ENCODE results near the gene AQP12B.

Gene AQP12B

GRCh38 chr2:240723851-240724250, 41.2 kb upstream of the AQP12B start:
- Histone ChIP-seq H3K27me3 (ENCODE audit: control insufficient read depth, insufficient read depth, low read length) (no peaks in the 10 kb centered on the region), H3K9ac (ENCODE audit: low read depth, low read length) (no peak overlapping the region), H3K4me1 (ENCODE audit: control insufficient read depth, insufficient read depth, low read length) (no peaks in the 10 kb centered on the region), H3K9me3 (ENCODE audit: control insufficient read depth, insufficient read depth, low read length) (no peaks in the 10 kb centered on the region), H3K36me3 (ENCODE audit: control insufficient read depth, insufficient read depth, low read length) (peaks cover 82% of the 10 kb centered on the region), H3K4me3 (ENCODE audit: low read depth, low read length) (no peak overlapping the region)

GRCh38 chr2:240722796-240723735, 40.4 kb upstream of the AQP12B start:
- Histone ChIP-seq H3K9ac (ENCODE audit: low read depth, low read length) (no peak overlapping the region), H3K36me3 (ENCODE audit: control insufficient read depth, insufficient read depth, low read length) (peaks cover 89% of the 10 kb centered on the region), H3K4me1 (ENCODE audit: control insufficient read depth, insufficient read depth, low read length) (no peaks in the 10 kb centered on the region), H3K27me3 (ENCODE audit: control insufficient read depth, insufficient read depth, low read length) (no peaks in the 10 kb centered on the region), H3K4me3 (ENCODE audit: low read depth, low read length) (no peak overlapping the region), H3K9me3 (ENCODE audit: control insufficient read depth, insufficient read depth, low read length) (no peaks in the 10 kb centered on the region)

DNA sequence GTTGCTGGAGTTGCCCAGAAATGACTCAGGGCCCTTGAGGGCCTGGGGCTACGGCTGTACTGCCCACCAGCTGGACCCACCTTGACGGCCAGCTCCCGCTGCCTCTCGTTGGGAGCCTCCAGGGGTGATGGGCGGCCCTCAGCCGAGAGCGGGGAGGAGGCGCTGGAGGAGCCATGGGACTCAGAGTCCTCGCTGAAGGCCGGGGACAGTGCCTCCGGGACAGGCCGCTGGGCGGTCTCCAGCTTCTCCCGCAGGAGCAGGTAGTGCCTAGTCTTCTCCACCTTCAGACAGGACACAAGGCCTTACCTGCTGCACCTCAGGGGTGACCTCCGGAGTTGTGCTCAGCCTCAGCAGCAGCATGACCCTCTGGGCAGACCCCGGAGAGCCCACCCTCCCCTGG, 39.7 kb upstream of the AQP12B start:
- Histone ChIP-seq H3K4me3 (ENCODE audit: low read depth, low read length) (no peak overlapping the region), H3K36me3 (ENCODE audit: control insufficient read depth, insufficient read depth, low read length) (peaks cover 91% of the 10 kb centered on the region), H3K27me3 (ENCODE audit: control insufficient read depth, insufficient read depth, low read length) (no peaks in the 10 kb centered on the region), H3K9ac (ENCODE audit: low read depth, low read length) (no peak overlapping the region), H3K4me1 (ENCODE audit: control insufficient read depth, insufficient read depth, low read length) (no peaks in the 10 kb centered on the region), H3K9me3 (ENCODE audit: control insufficient read depth, insufficient read depth, low read length) (no peaks in the 10 kb centered on the region)

GRCh38 chr2:240721596-240722180, 39.0 kb upstream of the AQP12B start:
- Histone ChIP-seq H3K9ac (ENCODE audit: low read depth, low read length) (no peak overlapping the region), H3K36me3 (ENCODE audit: control insufficient read depth, insufficient read depth, low read length) (peaks cover 91% of the 10 kb centered on the region)

GRCh38 chr2:240720686-240721595, 38.3 kb upstream of the AQP12B start:
- Histone ChIP-seq H3K27me3 (ENCODE audit: control insufficient read depth, insufficient read depth, low read length) (no peaks in the 10 kb centered on the region), H3K9me3 (ENCODE audit: control insufficient read depth, insufficient read depth, low read length) (no peaks in the 10 kb centered on the region), H3K4me3 (ENCODE audit: low read depth, low read length) (no peak overlapping the region), H3K9ac (ENCODE audit: low read depth, low read length) (no peak overlapping the region), H3K4me1 (ENCODE audit: control insufficient read depth, insufficient read depth, low read length) (no peaks in the 10 kb centered on the region), H3K36me3 (ENCODE audit: control insufficient read depth, insufficient read depth, low read length) (peaks cover 92% of the 10 kb centered on the region)

More at GRCh38 chr2:240721596-240722180, 39.0 kb upstream of the AQP12B start:
- no peaks in the 10 kb centered on the region for H3K9me3 ChIP-seq (ENCODE audit: control insufficient read depth, insufficient read depth, low read length)
- no peak overlapping the region for H3K4me3 ChIP-seq (ENCODE audit: low read depth, low read length)
- H3K27me3 ChIP-seq (ENCODE audit: control insufficient read depth, insufficient read depth, low read length), result no peaks in the 10 kb centered on the region
- H3K4me1 ChIP-seq (ENCODE audit: control insufficient read depth, insufficient read depth, low read length), result no peaks in the 10 kb centered on the region

DNA sequence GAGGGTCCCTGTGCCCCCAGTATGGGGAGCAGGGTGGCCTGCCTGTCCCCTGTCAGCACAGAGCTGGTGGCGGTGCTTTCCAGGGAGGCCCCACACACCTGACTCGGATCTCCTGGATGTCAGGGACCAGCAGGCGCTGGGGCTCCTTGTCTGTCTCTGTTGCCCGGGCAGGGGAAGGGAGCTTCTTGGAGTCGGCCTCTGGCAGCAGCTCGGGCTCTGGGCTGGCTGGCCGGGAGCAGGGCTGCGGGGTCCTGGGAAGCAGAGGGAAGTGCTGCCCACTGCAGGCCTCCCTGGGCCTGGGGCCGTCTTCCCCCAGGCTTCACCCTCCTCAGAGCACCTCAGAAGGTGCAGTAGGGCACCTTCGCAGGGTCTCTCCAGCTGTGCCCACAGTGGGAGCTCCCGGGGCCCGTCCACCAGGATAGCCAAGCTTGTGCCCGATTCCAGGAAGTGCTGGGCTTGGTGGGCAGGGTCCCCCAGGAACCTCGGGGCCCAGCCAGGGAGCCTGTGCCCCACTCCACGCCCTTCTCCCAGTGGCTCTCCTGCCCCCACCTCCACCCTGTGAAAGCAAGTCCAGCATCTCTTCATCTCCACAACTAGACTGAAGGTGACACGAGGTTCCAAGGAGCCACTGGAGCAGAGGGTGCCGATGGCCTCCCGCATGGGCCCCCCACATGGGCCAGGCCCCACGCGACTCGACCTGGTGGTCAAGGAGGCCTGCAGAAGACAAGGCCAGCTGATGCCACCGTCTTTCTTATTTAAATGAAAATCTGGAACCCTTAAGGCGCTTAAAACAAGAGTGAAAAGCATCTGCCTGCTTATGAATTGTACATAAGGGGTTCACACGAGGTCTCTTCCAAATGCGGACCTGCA, 37.2 kb upstream of the AQP12B start:
- peaks cover 86% of the 10 kb centered on the region for H3K36me3 ChIP-seq (ENCODE audit: control insufficient read depth, insufficient read depth, low read length)
- H3K27me3 ChIP-seq (ENCODE audit: control insufficient read depth, insufficient read depth, low read length), result no peaks in the 10 kb centered on the region
- H3K4me3 ChIP-seq (ENCODE audit: low read depth, low read length), result no peak overlapping the region
- no peaks in the 10 kb centered on the region for H3K4me1 ChIP-seq (ENCODE audit: control insufficient read depth, insufficient read depth, low read length)
- no peak overlapping the region for H3K9ac ChIP-seq (ENCODE audit: low read depth, low read length)
- H3K9me3 ChIP-seq (ENCODE audit: control insufficient read depth, insufficient read depth, low read length), result no peaks in the 10 kb centered on the region

DNA sequence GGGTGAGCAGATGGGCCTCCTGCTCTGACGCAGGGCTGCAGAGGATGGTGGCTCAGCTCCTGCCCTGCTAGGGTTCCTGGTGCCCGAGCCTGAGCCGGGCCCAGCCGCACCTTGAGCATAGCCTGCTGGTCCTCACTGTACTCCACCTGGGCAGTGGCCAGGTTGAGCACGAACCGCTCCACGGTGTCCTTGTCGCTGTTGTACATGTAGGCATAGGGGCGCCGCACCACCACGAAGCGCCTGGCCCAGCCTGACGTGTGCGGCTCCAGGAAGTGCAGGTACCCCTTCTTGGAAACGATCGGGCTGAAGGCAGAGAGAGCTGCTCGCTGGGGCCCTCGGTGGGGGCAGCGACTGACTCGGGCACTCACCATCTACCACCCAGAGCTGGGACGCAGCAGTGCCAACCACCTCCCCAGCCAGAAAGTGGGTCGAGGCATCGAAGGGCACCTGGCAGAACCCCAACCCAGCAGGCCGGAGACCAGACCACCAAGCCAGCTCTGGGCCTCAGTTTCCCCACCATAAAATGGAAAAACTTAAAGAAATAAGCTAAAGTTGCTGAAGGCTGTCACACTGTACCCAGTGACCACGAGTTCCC, 36.3 kb upstream of the AQP12B start:
- Histone ChIP-seq H3K4me3 (ENCODE audit: low read depth, low read length) (no peak overlapping the region), H3K36me3 (ENCODE audit: control insufficient read depth, insufficient read depth, low read length) (peaks cover 78% of the 10 kb centered on the region), H3K9ac (ENCODE audit: low read depth, low read length) (no peak overlapping the region), H3K4me1 (ENCODE audit: control insufficient read depth, insufficient read depth, low read length) (no peaks in the 10 kb centered on the region), H3K27me3 (ENCODE audit: control insufficient read depth, insufficient read depth, low read length) (no peaks in the 10 kb centered on the region), H3K9me3 (ENCODE audit: control insufficient read depth, insufficient read depth, low read length) (no peaks in the 10 kb centered on the region)

DNA sequence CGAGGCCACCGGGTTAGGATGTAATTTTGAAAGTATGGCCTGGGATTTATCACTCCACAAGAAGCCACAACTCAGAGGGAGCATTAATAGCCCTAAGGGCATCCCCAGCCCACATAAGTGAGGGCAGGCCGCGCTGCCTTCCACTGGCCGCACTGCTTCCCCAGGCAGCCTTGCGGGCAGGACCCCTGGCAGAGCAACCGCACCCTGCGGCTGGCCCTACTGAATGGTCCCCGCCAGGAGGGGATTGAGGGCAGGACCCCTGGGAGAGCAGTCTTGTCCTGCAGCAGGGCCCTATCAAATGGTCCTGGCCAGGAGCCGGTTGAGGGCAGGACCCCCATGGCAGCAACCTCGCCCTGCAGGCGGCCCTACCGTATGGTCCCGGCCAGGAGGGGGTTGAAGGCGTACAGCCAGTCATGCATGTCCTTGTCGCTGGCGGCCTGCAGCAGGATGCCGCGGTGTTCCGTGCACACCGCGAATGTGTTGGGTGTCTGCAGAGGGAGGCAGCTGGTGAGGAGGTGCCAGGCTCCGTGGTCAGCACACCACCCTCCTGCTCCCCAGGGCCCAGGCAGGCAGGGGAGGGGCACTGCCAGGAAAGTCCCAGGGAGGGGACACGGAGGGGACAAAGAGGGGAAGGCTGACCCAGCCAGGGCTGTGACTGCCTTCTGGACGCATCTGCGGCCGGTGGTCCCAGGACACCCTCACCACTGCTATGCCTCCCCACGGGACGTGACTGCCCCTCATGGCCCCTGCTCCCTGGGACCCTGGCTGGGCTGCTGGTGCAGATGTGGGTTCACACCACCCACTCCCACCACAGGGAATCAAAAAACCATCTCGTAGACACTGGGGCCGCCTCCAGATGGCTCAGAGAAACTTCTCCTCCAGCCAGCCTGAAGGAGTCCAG, 35.2 kb upstream of the AQP12B start:
- Histone ChIP-seq H3K9me3 (ENCODE audit: control insufficient read depth, insufficient read depth, low read length) (no peaks in the 10 kb centered on the region), H3K4me1 (ENCODE audit: control insufficient read depth, insufficient read depth, low read length) (no peaks in the 10 kb centered on the region), H3K36me3 (ENCODE audit: control insufficient read depth, insufficient read depth, low read length) (peaks cover 67% of the 10 kb centered on the region), H3K4me3 (ENCODE audit: low read depth, low read length) (no peak overlapping the region), H3K9ac (ENCODE audit: low read depth, low read length) (no peak overlapping the region), H3K27me3 (ENCODE audit: control insufficient read depth, insufficient read depth, low read length) (no peaks in the 10 kb centered on the region)

DNA sequence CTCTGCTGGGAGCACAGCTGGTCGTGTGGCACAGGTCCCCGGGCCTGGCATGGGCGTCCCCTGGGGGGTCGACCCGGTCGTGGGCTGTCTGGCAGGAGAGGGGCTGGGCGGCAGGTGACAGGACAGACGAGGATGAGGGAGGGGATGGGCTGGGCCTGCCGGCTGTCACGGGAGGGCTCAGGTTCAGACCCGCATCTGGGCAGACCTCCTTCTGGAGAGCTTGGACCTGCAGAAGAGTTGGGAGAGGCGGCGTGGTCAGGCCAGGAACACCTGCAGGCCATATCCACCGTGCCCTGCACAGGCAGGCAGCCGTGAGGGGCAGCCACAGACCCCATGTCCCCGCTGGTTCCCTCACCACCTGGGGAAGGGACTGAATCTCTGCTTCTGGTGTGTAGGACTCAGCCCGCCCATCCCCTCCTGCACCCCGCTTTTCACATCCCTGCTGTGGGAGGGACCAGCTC, 34.5 kb upstream of the AQP12B start:
- no peaks in the 10 kb centered on the region for H3K27me3 ChIP-seq (ENCODE audit: control insufficient read depth, insufficient read depth, low read length)
- no peak overlapping the region for H3K9ac ChIP-seq (ENCODE audit: low read depth, low read length)
- H3K4me1 ChIP-seq (ENCODE audit: control insufficient read depth, insufficient read depth, low read length), result no peaks in the 10 kb centered on the region
- H3K36me3 ChIP-seq (ENCODE audit: control insufficient read depth, insufficient read depth, low read length), result peaks cover 61% of the 10 kb centered on the region
- no peak overlapping the region for H3K4me3 ChIP-seq (ENCODE audit: low read depth, low read length)
- no peaks in the 10 kb centered on the region for H3K9me3 ChIP-seq (ENCODE audit: control insufficient read depth, insufficient read depth, low read length)

All from iPS-15b (cell line).